ENCODE results near the gene DHRS7C.

GRCh38 chr17:9765322-9765721, 26.1 kb downstream of the DHRS7C start:
- TF ChIP-seq POLR2A (IDR thresholded peaks at IDR 0.05; ENCODE audit: low read length) (no peak), GATA1 (IDR thresholded peaks at IDR 0.05; ENCODE audit: low read depth, low read length) (no peak)

All from erythroblast (primary cell).